ENCODE data around the gene LARGE1.

The LARGE1 gene

GRCh38 chr22:33539902-33540751 is 380.1 kb downstream of the LARGE1 start:
- no peak for DNase-seq

- no peak for DNase-seq
Measured at GRCh38 chr22:33539202-33539901, 380.9 kb downstream of the LARGE1 start.

- DNase-seq, result no peak
Measured at GRCh38 chr22:33538277-33538885, 381.9 kb downstream of the LARGE1 start.

GRCh38 chr22:33537059-33537458 is 383.2 kb downstream of the LARGE1 start:
- DNase-seq, result no peak

GRCh38 chr22:33535937-33536875 is 384.1 kb downstream of the LARGE1 start:
- no peak for DNase-seq

DNA sequence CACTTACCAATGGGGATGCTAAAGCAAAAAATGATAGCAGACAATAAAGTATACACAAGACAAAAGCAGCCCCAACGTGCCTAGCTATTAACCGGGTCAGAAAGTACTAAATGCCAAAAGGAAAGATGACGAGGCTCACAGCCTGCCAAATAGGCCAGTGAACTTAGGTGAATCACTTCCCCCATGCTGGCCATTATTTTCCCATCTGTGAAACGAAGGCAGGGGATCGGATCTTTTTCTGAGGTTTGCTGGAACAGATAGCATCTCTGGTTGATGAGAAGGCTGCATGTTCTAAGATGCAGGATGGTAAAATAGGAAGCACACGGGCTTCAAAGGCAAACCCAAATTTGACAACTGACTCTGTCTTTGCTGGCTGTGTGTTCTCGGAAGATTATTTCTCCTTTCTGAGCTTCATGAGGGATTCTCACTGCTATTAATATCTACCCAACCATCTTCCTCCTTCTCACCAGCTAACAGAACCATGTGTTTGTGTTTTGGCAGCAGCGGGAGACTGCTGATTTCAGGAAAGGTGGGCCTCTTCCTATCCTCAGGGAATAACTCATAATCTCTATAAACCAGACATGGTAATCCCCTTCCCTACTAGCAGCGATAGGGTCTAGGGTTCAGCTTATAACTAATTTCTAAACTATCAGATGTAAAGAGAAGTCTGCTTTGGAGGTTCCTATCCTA is 390.7 kb downstream of the LARGE1 start:
- no peak for DNase-seq

- DNase-seq, result no peak
Measured at GRCh38 chr22:33528183-33528582, 392.1 kb downstream of the LARGE1 start.

GRCh38 chr22:33526434-33527107 is 393.7 kb downstream of the LARGE1 start:
- DNase-seq, result no peak

DNA sequence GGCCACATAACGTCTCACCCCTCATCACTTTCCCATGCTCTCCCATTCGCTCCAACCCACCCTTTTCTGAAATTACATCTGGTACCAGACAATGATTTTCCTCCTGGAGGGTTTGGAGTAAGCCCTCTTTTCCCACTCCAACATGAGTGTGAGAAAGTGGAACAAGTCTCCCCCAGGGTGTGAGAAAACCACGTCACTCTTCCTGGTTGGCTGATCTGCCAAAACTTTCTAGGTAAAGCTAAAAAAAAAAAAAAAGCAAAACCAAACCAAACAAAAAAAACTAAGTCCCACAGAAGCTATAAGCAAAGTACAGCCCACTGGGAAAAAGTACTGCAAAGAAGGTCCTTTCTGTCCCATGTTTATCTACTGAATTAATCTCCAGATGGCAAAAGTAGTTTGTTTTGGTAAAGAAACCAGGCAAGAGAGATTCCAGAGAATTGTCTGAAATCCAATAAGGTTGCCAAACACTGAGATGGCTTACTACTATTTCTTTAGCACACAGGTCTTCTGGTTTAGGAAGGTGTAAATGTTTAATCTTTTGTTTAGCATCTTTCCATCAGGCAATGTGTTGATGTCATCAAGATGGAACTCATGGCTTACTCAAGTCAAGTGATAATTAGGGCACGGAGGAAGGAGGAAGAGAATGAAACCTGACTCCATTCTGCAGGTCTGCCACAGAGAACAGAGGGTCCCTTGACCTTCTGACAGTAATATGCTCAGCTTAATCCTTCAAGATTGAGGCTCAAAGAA is 395.6 kb downstream of the LARGE1 start:
- no peak for DNase-seq

- DNase-seq, result no peak
Measured at GRCh38 chr22:33521879-33522665, 398.2 kb downstream of the LARGE1 start.

- DNase-seq, result no peak
Measured at GRCh38 chr22:33520904-33521780, 399.1 kb downstream of the LARGE1 start.

DNA sequence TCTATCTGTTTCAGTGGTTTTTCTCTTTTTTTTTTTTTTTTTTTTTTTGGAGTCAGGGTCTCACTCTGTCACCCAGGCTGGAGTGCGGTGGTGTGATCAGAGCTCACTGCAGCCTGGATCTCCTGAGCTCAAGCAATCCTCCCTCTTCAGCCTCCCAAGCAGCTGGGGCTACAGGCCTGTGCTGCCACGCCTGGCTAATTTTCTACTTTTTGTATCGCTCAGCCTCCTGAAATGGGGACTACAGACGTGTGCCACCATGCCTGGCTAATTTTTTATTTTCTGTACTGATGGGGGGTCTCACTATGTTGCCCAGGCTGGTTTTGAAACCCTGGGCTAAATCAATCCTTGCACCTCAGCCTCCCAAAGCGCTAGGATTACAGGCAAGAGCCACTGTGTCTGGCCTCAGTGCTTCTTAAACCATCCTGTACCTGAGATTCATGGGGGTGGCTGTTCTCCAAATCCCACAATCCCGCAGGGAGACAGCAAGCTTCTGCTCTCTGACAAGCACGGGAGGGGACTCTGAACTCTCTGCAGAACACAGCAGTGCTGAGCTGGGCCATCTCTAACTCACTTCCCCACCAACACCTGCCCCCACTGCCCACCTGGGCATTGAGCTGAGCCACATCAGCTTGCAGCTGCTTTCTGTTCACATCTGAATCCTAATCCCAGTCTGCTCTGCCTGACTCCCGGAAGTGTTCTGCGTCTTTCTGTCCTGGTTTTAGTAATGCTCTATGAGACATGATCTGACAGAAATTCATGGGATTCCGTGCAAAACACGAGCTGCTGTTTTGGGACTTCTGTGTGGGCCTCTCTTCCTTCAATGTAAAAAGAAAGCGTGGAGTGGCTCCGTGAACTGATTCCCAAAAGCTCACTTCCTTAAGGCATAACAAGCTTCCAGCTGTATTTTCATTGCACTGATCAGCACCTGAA is 400.0 kb downstream of the LARGE1 start:
- DNase-seq, result no peak

GRCh38 chr22:33519071-33519973 is 401.0 kb downstream of the LARGE1 start:
- peak; percentile 13 for DNase-seq

DNA sequence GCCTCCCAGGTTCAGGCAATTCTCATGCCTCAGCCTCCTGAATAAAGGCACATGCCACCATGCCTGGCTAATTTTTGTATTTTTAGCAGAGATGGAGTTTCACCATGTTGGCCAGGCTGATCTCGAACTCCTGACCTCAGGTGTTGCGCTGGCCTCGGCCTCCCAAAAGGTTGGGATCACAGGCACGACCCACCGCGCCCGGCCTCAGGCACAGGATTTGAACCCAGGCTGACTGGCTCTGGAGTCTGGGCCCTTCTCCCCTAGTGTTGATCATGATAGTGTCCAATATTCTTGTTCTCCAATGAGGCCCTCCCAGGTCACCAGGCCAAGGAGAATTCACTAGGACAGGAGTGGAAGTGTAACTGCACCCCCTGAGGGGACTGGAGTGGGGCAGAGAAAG is 401.9 kb downstream of the LARGE1 start:
- no peak for DNase-seq

DNA sequence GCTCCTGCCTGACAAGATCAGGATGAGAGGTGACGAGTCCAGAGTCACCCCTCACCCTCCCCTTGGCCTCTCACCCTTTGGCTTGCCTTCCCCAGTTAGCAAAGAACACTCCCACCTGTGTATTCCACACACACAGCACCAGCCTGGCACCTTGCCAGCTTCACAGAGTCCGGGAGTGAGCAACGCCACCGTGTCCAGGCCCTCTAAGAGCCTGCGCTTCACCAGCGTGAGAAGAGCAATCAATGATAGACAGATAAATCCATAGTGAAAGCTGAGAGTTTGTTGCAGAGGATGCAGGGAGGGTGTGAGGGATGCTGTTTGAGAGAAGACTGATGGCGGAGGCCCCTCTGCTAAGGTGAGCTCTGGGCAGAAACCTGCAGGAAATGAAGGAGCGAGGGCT is 404.5 kb downstream of the LARGE1 start:
- peak; percentile 25 for DNase-seq

All from NCI-H1105 (cell line).